GM18520 (cell line): ENCODE measurements around the gene EVC2.

Experiments
- ATAC-seq: cut with Tn5 transposase; IDR thresholded peaks from one replicate; pipeline ENCODE4 v1.9.1; 2021; ENCODE audit not compliant: unreplicated experiment

EVC2 gene

GRCh38 chr4:5708449-5709206, at the start of gene EVC2:
EVC2 (minus strand) TSS chr4:5708559; CDS start chr4:5708513, 46 bp downstream.
- ATAC-seq = no peak

- no peak for ATAC-seq
Measured at GRCh38 chr4:5757954-5758353, 49.6 kb upstream of the EVC2 start.

- no peak for ATAC-seq
Measured at GRCh38 chr4:5757536-5757935, 49.2 kb upstream of the EVC2 start.

- no peak for ATAC-seq
Measured at GRCh38 chr4:5757091-5757490, 48.7 kb upstream of the EVC2 start.

GRCh38 chr4:5756271-5756670, 47.9 kb upstream of the EVC2 start:
- no peak for ATAC-seq

GRCh38 chr4:5755679-5756078, 47.3 kb upstream of the EVC2 start:
- no peak for ATAC-seq

DNA sequence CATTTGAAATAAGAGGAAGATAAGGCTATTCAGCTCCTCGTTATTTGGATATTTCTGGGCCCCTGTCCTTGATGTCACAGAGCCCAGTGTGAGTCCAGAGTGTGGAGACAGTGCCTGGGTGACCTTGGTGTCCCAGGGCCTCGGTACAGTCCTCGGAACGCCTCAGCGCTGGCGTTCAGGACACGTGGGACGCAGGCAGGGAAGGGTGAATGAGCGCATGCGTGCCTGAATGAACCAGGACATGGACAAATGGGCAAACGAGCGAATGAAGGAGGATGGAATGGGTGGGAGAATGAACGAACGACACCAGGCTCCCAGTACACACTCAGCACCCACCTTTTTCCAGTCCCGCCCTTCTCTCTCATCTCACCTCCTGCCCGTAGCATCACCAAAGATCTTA, 46.8 kb upstream of the EVC2 start:
- ATAC-seq = no peak

GRCh38 chr4:5754529-5754881, 46.1 kb upstream of the EVC2 start:
- no peak for ATAC-seq

GRCh38 chr4:5753766-5754528, 45.6 kb upstream of the EVC2 start:
- ATAC-seq = no peak

DNA sequence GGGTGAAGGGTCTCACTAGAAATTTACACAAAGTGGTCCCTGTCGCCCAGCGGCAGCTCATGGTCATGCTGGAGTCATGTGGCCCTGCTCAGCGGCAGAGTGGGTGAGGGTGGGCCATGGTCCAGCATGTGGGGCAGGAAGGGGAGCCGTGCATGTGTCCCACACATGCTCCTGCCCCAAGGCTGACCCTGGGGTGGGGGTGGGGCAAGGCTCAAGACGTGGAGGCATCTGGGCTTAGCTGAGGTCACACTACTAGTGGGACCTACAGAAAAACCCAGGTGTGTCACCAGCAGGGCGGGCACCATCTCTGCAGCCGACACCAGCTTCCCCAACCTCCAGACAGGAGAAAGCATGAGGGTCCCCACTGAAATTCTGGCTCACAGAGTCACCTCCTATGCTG, 45.0 kb upstream of the EVC2 start:
- ATAC-seq = no peak

- ATAC-seq = no peak
Measured at GRCh38 chr4:5752376-5753184, 44.2 kb upstream of the EVC2 start.

GRCh38 chr4:5751666-5752375, 43.5 kb upstream of the EVC2 start:
- no peak for ATAC-seq

GRCh38 chr4:5750946-5751665, 42.7 kb upstream of the EVC2 start:
- ATAC-seq = no peak

DNA sequence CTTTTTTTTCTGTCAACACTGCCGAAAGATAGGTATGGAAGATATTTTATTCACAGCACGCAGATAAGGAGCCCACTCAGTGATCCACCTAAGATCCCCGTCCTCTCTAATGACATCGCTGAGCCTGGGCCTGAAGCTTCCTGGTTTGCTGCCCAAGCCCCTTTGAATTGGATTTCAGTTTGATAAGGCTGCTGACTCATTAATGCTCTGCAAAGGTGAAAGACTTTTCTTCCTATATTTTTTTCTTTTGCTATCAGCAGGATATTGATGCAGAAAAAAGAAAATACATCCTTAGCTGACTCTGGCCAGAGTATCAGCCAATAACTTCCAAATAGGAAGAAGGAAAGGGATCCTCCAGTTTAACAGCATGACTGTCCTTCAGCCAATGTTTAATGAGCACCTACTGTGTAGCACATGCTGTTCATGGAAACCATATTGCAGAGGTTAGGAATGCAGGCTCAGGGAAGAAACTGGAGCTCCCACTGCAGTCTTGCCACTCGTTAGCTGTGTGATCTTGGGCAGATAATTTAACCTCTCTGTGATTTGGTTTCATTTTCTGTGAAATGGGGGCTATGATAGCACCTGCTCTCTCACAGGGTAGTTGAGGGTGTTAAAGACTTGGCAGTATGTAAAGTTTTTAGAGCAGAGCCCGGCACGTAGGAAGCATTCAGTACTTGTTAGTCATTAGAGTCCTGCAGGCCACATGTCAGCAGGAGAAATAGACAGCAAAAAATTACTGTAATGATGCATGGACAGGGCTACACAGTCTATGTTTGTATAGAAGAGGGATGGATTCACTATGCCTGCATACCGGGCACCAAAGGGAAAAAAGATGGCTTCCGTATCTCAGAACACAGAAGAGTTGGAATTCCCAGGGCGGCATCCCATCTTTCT, 41.9 kb upstream of the EVC2 start:
- ATAC-seq = no peak

DNA sequence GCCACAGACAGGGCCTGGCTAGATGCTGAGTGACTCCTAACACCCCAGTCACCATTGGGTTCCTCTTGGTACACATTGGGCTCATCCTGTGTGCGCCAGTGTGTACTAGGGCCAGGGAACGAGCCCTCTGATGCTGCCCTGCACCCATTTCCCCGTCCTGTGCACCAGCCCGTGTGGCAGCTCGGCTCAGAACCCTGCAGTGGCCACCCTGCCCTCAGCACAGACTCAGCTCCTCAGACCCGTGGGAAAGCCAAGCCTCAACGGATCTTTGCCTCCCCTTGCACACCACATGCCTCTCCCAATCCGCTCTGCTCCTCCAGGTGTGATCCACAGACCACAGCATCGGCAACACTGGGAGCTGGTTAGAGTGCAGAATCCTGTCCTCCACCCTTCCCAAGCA, 41.2 kb upstream of the EVC2 start:
- no peak for ATAC-seq

GRCh38 chr4:5747738-5748375, 39.5 kb upstream of the EVC2 start:
- no peak for ATAC-seq

DNA sequence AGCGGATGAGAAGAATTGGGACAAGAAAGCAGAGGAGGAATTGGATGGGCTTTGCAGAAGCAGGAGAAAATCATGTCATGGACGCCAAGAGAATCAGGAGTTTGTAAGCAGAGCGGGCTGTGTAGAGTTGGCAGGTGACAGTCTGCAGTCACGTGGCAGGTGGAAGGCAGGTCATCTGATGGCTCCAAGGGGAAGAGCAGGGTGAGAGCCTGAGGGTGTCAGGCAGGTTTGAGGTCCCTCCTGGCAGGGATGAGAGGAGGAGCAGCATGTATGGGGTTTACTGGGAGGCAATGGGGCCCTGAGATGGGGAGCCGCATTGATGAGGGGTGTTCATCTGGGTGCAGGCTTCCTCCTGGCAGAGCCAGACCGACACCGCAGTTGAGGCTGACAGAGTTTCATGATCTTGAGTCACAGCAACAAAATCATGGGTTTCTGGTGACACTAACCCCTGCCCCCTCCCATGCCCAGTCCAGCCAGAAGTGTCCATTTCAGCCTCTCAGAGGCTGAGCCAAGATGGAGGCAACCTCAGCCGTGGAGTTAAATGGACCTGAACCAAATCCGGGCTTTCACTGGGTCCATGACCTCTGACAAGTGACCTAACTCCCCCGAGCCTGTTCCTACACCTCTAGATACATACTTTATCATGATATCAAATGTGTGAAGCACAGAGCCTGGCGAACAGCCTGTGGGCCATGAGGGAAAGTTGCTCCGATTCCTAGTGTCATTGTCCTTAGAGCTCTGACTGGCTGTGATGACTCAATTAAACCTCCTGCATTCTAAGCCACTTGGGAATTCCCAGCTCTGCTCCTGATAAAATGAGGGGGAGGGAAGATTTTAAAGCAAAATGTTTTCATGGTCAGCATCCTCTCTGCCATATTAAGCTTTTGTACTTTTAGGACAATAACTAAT, 38.7 kb upstream of the EVC2 start:
- ATAC-seq = no peak

DNA sequence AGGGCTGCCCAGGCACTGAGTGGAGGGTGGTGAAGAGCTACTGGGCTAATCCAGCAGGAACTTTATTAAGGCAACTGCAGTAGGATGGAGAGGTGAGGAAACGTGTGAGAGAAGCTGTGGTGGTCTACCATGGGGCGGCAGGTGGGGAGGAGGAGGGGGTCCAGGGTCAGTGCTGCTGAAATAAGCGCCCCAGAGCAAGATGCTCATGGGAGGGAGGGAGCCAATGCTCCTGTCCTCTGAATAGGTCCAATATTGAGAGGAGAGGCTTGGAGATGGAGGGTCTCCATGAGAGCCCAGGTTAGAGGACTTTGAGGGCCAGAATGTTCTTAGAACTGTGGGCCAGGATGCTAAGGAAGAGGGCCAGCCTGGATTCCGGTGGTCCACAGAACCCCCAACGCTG, 37.9 kb upstream of the EVC2 start:
- no peak for ATAC-seq
